ENCODE data around the gene CAPZA2.

GRCh38 chr7:116918704-116919103, 56.3 kb downstream of the CAPZA2 start:
- TF ChIP-seq CTCF (IDR thresholded peaks at IDR 0.05; ENCODE audit: low read length) (no peak), EZH2 (IDR thresholded peaks at IDR 0.05; ENCODE audit: borderline replicate concordance, low read length) (no peak)
